Endodermal cell (in vitro differentiated cells): ENCODE data around the gene TBCK. TPM values are rescaled to one million over a fixed set of nuclear protein-coding genes. Genes with fewer than 3 reads are reported as not detected.
A peak's percentile ranks its signal among the peaks of the same experiment; 100 is the strongest.

Experiments used
- DNase-seq: peaks from one replicate; pipeline ENCODE4 v3.0.0-alpha.2; 2017
- H3K27ac ChIP-seq: 2 replicates; pipeline ENCODE4 v1.5.1; 2013; ENCODE audit warnings: mild to moderate bottlenecking, low read depth, low read length, moderate library complexity
- H3K27me3 ChIP-seq: 2 replicates; pipeline ENCODE4 v1.6.1; 2013; ENCODE audit warnings: mild to moderate bottlenecking, low read length, moderate library complexity; ENCODE audit not compliant: insufficient read depth, control insufficient read depth, poor library complexity, severe bottlenecking
- H3K36me3 ChIP-seq: 2 replicates; pipeline ENCODE4 v1.7.0; 2013; ENCODE audit warnings: mild to moderate bottlenecking, low read length, moderate library complexity; ENCODE audit not compliant: control insufficient read depth, insufficient read depth
- H3K4me1 ChIP-seq: one replicate; pipeline ENCODE4 v1.7.0; 2013; ENCODE audit warnings: low read length; ENCODE audit not compliant: control insufficient read depth, insufficient read depth
- H3K4me3 ChIP-seq: 2 replicates; pipeline ENCODE4 v1.5.1; 2013; ENCODE audit warnings: mild to moderate bottlenecking, low read length, moderate library complexity
- H3K9ac ChIP-seq: 2 replicates; pipeline ENCODE4 v1.6.1; 2013; ENCODE audit warnings: mild to moderate bottlenecking, low read length, moderate library complexity; ENCODE audit not compliant: poor library complexity, severe bottlenecking; ENCODE audit errors: extremely low read depth
- H3K9me3 ChIP-seq: 2 replicates; pipeline ENCODE4 v1.6.1; 2013; ENCODE audit warnings: mild to moderate bottlenecking, low read length, moderate library complexity; ENCODE audit not compliant: control insufficient read depth
- H3K27ac Mint-ChIP-seq: 2 replicates; pipeline ENCODE4 v1.8.0; 2020; ENCODE audit warnings: mixed read lengths
- H3K27me3 Mint-ChIP-seq: 2 replicates; pipeline ENCODE4 v1.8.0; 2021; ENCODE audit warnings: mild to moderate bottlenecking, mixed read lengths; ENCODE audit not compliant: insufficient read depth
- H3K36me3 Mint-ChIP-seq: 2 replicates; pipeline ENCODE4 v1.8.0; 2020; ENCODE audit warnings: low read depth, mixed read lengths
- H3K4me1 Mint-ChIP-seq: 2 replicates; pipeline ENCODE4 v1.8.0; 2020; ENCODE audit warnings: mixed read lengths
- H3K4me3 Mint-ChIP-seq: 2 replicates; pipeline ENCODE4 v1.8.0; 2020; ENCODE audit warnings: mild to moderate bottlenecking, moderate library complexity, mixed read lengths
- H3K9me3 Mint-ChIP-seq: 2 replicates; pipeline ENCODE4 v1.8.0; 2020; ENCODE audit warnings: mild to moderate bottlenecking, mixed read lengths
- WGBS, 2 experiments: methylation state at CpG; one replicate each; pipeline versions ENCODE4 v1.1.5 to v1.1.7; 2013; ENCODE audit warnings: missing lambda C conversion rate in 2 of 2, mixed read lengths in 1 of 2; ENCODE audit not compliant: insufficient coverage in 1 of 2, insufficient read length in 1 of 2; 5-methylcytosine and 5-hydroxymethylcytosine counted together
- total RNA-seq, 2 donors: library from RNA; stranded (reverse); fragmentation: NEBNext Ultra II Directional in 1 of 2; extraction: Animal tissue kit (Norgen Biotek cat#: 25700) in 1 of 2; gene quantifications; 2 replicates in 1 of 2; 3 replicates in 1 of 2; pipeline ENCODE4 v1.2.1, GENCODE V29; 2021
- TF ChIP-seq, protein P1 (sequence below): fragments of 200-600 bp; sonication (generic); conservative IDR thresholded peaks from 2 replicates; pipeline ENCODE4 v1.5.0; 2021; ENCODE audit warnings: antibody characterized with exemption, mild to moderate bottlenecking

TBCK gene
- total RNA-seq, 2 donors from 2014 or later, result 48.3 to 52.9 TPM

- no peak for DNase-seq
- Histone ChIP-seq H3K4me3 (peak overlapping the region; percentile 5), H3K27ac (no peak overlapping the region), H3K9me3 (peaks cover 38% of the 10 kb centered on the region), H3K27me3 (no peaks in the 10 kb centered on the region), H3K4me1 (no peaks in the 10 kb centered on the region), H3K9ac (no peak overlapping the region), H3K36me3 (peaks cover 13% of the 10 kb centered on the region)
- Mint-ChIP-seq H3K4me3 (no peak overlapping the region), H3K36me3 (peaks cover 69% of the 10 kb centered on the region), H3K27me3 (no peaks in the 10 kb centered on the region), H3K27ac (no peak overlapping the region), H3K4me1 (no peaks in the 10 kb centered on the region), H3K9me3 (peaks cover 56% of the 10 kb centered on the region)
- TF ChIP-seq, protein P1, sequence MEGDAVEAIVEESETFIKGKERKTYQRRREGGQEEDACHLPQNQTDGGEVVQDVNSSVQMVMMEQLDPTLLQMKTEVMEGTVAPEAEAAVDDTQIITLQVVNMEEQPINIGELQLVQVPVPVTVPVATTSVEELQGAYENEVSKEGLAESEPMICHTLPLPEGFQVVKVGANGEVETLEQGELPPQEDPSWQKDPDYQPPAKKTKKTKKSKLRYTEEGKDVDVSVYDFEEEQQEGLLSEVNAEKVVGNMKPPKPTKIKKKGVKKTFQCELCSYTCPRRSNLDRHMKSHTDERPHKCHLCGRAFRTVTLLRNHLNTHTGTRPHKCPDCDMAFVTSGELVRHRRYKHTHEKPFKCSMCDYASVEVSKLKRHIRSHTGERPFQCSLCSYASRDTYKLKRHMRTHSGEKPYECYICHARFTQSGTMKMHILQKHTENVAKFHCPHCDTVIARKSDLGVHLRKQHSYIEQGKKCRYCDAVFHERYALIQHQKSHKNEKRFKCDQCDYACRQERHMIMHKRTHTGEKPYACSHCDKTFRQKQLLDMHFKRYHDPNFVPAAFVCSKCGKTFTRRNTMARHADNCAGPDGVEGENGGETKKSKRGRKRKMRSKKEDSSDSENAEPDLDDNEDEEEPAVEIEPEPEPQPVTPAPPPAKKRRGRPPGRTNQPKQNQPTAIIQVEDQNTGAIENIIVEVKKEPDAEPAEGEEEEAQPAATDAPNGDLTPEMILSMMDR, result no peak
These were observed 225.2 kb downstream of the TBCK start for GRCh38 chr4:106090826-106091225.

DNA sequence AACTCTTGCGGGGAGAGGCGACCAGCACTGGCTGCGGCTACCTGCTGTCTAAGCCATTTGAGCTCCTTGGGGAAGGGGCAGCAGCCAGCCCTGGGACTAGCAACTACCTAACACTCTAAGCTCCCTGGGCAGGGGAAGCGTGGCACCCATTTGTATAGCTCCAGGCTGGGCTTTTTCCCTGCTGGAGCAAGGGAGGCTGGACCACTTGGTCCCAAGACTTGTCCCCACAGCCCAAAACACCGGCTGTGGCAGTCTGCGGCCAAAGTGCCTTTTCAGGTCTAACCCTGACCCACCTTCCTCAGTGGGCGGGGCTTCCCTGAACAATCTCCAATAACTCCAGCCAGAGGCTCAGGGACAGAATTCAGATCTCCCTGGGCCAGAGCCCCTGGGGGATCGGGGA, 232.9 kb downstream of the TBCK start:
- no peaks in the 10 kb centered on the region for H3K4me1 Mint-ChIP-seq
- H3K4me3 ChIP-seq, result no peak overlapping the region
- no peak overlapping the region for H3K9ac ChIP-seq
- no peaks in the 10 kb centered on the region for H3K27me3 Mint-ChIP-seq
- H3K27me3 ChIP-seq, result no peaks in the 10 kb centered on the region
- peaks cover 5% of the 10 kb centered on the region for H3K9me3 ChIP-seq
- WGBS, 2 experiments, result 92 to 100% methylated on average over 5 to 8 of the region's 8 CpGs
- no peak for DNase-seq
- H3K36me3 Mint-ChIP-seq, result peaks cover 46% of the 10 kb centered on the region
- TF ChIP-seq, protein P1, result no peak
- H3K4me3 Mint-ChIP-seq, result no peak overlapping the region
- H3K27ac ChIP-seq, result no peak overlapping the region
- H3K36me3 ChIP-seq, result no peaks in the 10 kb centered on the region
- peaks cover 31% of the 10 kb centered on the region for H3K9me3 Mint-ChIP-seq
- no peaks in the 10 kb centered on the region for H3K4me1 ChIP-seq
- H3K27ac Mint-ChIP-seq, result no peak overlapping the region

DNA sequence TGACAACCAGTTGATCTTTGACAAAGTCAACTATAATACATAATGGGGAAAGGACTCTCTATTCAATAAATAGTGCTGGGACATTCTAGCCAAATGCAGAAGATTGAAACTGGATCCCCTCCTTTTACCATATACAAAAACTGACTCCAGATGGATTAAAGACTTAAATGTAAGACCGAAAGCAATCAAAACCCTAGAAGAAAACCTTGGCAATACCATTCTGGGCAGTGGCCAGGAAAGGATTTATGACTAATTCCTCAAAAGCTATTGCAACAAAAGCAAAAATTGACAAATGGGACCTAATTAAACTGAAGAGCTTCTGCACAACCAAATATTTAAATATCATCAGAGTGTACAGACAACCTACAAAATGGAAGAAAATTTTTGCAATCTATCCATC, 235.6 kb downstream of the TBCK start:
- Histone ChIP-seq H3K4me3 (no peak overlapping the region), H3K9me3 (peaks cover 18% of the 10 kb centered on the region), H3K4me1 (no peaks in the 10 kb centered on the region), H3K9ac (no peak overlapping the region), H3K27me3 (no peaks in the 10 kb centered on the region), H3K27ac (no peak overlapping the region), H3K36me3 (no peaks in the 10 kb centered on the region)
- Mint-ChIP-seq H3K4me3 (no peak overlapping the region), H3K9me3 (peaks cover 42% of the 10 kb centered on the region), H3K27me3 (no peaks in the 10 kb centered on the region), H3K4me1 (no peaks in the 10 kb centered on the region), H3K36me3 (peaks cover 54% of the 10 kb centered on the region), H3K27ac (no peak overlapping the region)
- no peak for DNase-seq
- TF ChIP-seq, protein P1, result no peak
- WGBS, 2 experiments, result 80 to 87% methylated on average over 1 of the region's 1 CpG
